Hypothalamus (tissue), 51 donors: ENCODE results near the gene WFDC1.
A peak's percentile ranks its signal among the peaks of the same experiment; 100 is the strongest.

ENCODE experiments used
- DNase-seq, 51 donors: peaks; one replicate each; lab custom pipeline; 2025; lab: John Stamatoyannopoulos, UW

The WFDC1 gene

GRCh38 chr16:84271866-84272265 is 22.8 kb upstream of the WFDC1 start:
- no peak for DNase-seq

- no peak for DNase-seq
These were observed 21.8 kb upstream of the WFDC1 start for GRCh38 chr16:84272740-84273320.

- no peak for DNase-seq
These were observed 20.2 kb upstream of the WFDC1 start for GRCh38 chr16:84274515-84274914.

GRCh38 chr16:84275585-84276151 is 19.0 kb upstream of the WFDC1 start:
- no peak for DNase-seq

- DNase-seq = peak in 46 of 51 donors; percentile 3 to 85 (median 42)
These were observed 17.3 kb upstream of the WFDC1 start for GRCh38 chr16:84277244-84277823.

GRCh38 chr16:84278333-84278732 is 16.3 kb upstream of the WFDC1 start:
- peak in 1 of 51 donors; percentile 5 for DNase-seq

GRCh38 chr16:84278968-84279367 is 15.7 kb upstream of the WFDC1 start:
- peak in 39 of 51 donors; percentile 5 to 78 (median 36) for DNase-seq

- DNase-seq = no peak
These were observed 14.8 kb upstream of the WFDC1 start for GRCh38 chr16:84279881-84280280.

- no peak for DNase-seq
These were observed 13.6 kb upstream of the WFDC1 start for GRCh38 chr16:84281074-84281473.

GRCh38 chr16:84282533-84282932 is 12.1 kb upstream of the WFDC1 start:
- no peak for DNase-seq

- no peak for DNase-seq
These were observed 11.1 kb upstream of the WFDC1 start for GRCh38 chr16:84283314-84284153.

GRCh38 chr16:84284154-84284722 is 10.4 kb upstream of the WFDC1 start:
- DNase-seq = no peak

- no peak for DNase-seq
These were observed 8.0 kb upstream of the WFDC1 start for GRCh38 chr16:84286578-84287240.

GRCh38 chr16:84288902-84289301 is 5.8 kb upstream of the WFDC1 start:
- DNase-seq = no peak

GRCh38 chr16:84291226-84291625 is 3.5 kb upstream of the WFDC1 start:
- no peak for DNase-seq

GRCh38 chr16:84292011-84292410 is 2.7 kb upstream of the WFDC1 start:
- no peak for DNase-seq

GRCh38 chr16:84293406-84293805 is 1.3 kb upstream of the WFDC1 start:
- no peak for DNase-seq

- no peak for DNase-seq
These were observed 561 bp upstream of the WFDC1 start for GRCh38 chr16:84294117-84294516.

- no peak for DNase-seq
These were observed 654 bp downstream of the WFDC1 start for GRCh38 chr16:84295203-84295860.

GRCh38 chr16:84298376-84298899 is 3.8 kb downstream of the WFDC1 start:
- DNase-seq = no peak
